HG03469 (cell line): ENCODE measurements around the gene RGS19.

Experiments used
- ATAC-seq: cut with Tn5 transposase; IDR thresholded peaks from one replicate; pipeline ENCODE4 v1.9.1; 2021; ENCODE audit warnings: mild to moderate bottlenecking, moderate library complexity, moderate number of reproducible peaks; ENCODE audit not compliant: unreplicated experiment

RGS19 gene

GRCh38 chr20:64037498-64038213 is 41.7 kb downstream of the RGS19 start:
- no peak for ATAC-seq

GRCh38 chr20:64037199-64037497 is 42.2 kb downstream of the RGS19 start:
- no peak for ATAC-seq

GRCh38 chr20:64036346-64037198 is 42.7 kb downstream of the RGS19 start:
- ATAC-seq, result no peak

- no peak for ATAC-seq
These were observed 43.4 kb downstream of the RGS19 start, which contains the start of gene C20orf204 for GRCh38 chr20:64035933-64036345. Gene C20orf204 (plus strand): TSS chr20:64036182. CDS start chr20:64036324, 142 bp downstream.

- ATAC-seq, result no peak
These were observed 44.0 kb downstream of the RGS19 start for GRCh38 chr20:64035066-64035932.

- no peak for ATAC-seq
These were observed 45.3 kb downstream of the RGS19 start for GRCh38 chr20:64033981-64034493.

- no peak for ATAC-seq
These were observed 46.4 kb downstream of the RGS19 start for GRCh38 chr20:64032706-64033624.

- ATAC-seq, result no peak
These were observed 47.5 kb downstream of the RGS19 start for GRCh38 chr20:64031822-64032314.

GRCh38 chr20:64030371-64031134 is 48.8 kb downstream of the RGS19 start:
- ATAC-seq, result no peak

- ATAC-seq, result no peak
These were observed 49.8 kb downstream of the RGS19 start for GRCh38 chr20:64029293-64030117.

- ATAC-seq, result no peak
These were observed 51.2 kb downstream of the RGS19 start for GRCh38 chr20:64027981-64028685.

- ATAC-seq, result no peak
These were observed 53.4 kb downstream of the RGS19 start for GRCh38 chr20:64025826-64026412.

GRCh38 chr20:64025101-64025825 is 54.1 kb downstream of the RGS19 start:
- ATAC-seq, result no peak

- ATAC-seq, result no peak
These were observed 55.0 kb downstream of the RGS19 start for GRCh38 chr20:64024141-64024990.

- no peak for ATAC-seq
These were observed 55.8 kb downstream of the RGS19 start for GRCh38 chr20:64023361-64024140.
